ENCODE measurements around the gene WSCD2. TPM values are rescaled to one million over a fixed set of nuclear protein-coding genes. Genes with fewer than 3 reads are reported as not detected.

WSCD2 gene
- total RNA-seq, 4 donors from 2014 or later = under 0.01 to 1.5 (median 0.49) TPM; not detected in 1

DNA sequence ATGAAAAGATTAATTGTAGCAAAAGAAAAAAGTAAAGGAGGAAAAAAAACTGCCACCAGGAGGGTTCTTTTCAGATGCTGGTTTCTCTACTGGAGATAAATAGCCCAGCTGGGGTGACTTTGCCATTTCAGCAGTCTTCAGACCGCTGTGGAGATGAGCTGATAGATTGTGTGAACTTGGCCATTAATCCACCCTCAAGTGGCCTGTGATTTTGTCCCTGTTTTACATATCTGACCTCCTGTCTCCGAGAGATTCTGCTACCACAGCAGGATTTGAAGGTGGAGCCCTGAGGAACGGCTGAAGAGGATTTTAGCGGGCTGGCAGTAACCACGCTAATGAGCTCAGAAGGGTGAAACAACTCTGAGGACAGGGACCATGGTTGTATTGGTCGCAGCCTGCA lies 72.7 kb downstream of the WSCD2 start:
- TF ChIP-seq, protein P1, sequence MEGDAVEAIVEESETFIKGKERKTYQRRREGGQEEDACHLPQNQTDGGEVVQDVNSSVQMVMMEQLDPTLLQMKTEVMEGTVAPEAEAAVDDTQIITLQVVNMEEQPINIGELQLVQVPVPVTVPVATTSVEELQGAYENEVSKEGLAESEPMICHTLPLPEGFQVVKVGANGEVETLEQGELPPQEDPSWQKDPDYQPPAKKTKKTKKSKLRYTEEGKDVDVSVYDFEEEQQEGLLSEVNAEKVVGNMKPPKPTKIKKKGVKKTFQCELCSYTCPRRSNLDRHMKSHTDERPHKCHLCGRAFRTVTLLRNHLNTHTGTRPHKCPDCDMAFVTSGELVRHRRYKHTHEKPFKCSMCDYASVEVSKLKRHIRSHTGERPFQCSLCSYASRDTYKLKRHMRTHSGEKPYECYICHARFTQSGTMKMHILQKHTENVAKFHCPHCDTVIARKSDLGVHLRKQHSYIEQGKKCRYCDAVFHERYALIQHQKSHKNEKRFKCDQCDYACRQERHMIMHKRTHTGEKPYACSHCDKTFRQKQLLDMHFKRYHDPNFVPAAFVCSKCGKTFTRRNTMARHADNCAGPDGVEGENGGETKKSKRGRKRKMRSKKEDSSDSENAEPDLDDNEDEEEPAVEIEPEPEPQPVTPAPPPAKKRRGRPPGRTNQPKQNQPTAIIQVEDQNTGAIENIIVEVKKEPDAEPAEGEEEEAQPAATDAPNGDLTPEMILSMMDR (IDR thresholded peaks at IDR 0.05; ENCODE audit: low read depth) = no peak

GRCh38 chr12:108204117-108204987 lies 75.3 kb downstream of the WSCD2 start:
- TF ChIP-seq, protein P1 (IDR thresholded peaks at IDR 0.05; ENCODE audit: low read depth) = no peak

- TF ChIP-seq, protein P1 (IDR thresholded peaks at IDR 0.05; ENCODE audit: low read depth) = no peak
These were observed 76.8 kb downstream of the WSCD2 start for GRCh38 chr12:108205864-108206263.

DNA sequence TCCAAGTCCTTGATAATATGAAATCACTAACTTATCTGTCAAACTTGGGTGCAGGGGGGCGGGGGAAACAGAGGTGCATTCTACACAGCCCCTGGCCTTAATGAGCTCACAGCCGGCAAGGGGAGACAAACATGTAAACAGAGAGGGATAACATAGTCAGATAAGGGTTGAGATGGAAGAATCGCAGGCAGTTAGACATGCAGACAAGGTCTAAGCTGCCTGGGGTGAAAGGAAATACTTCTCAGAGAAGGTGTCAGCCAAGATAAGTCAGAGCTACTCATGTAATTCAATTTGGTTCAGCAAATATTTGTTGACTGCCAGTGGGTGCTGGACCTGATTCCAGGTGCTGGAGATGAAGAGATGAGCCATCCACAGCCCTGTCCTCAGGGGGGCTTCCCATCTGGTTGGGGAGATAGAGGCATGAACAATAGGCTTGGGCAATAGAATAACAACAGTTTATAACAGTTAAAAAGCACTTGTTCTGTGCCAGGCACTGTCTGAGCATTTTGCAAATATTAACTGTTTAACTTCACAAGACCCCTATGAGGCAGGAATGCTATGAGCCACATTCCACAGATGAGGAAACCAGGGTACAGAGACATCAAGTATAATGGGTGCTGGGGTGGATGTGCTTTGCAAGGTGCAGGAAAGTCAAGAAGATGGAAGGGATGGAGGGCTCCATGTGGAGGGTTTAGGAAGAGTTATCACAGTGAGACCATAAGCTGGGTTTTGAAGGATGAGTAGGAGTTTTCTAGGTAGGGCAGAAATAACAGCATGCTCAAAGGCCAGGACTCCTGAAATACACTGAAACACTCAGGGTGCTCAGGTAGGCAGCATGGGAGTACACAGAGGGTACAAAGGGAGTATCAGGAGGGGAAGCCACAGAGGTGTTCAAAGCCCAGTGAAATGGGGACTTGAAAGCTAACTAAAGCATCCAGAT lies 79.0 kb downstream of the WSCD2 start:
- TF ChIP-seq, protein P1 (IDR thresholded peaks at IDR 0.05; ENCODE audit: low read depth) = no peak

GRCh38 chr12:108210001-108210400 lies 80.9 kb downstream of the WSCD2 start:
- TF ChIP-seq, protein P1 (IDR thresholded peaks at IDR 0.05; ENCODE audit: low read depth) = no peak

DNA sequence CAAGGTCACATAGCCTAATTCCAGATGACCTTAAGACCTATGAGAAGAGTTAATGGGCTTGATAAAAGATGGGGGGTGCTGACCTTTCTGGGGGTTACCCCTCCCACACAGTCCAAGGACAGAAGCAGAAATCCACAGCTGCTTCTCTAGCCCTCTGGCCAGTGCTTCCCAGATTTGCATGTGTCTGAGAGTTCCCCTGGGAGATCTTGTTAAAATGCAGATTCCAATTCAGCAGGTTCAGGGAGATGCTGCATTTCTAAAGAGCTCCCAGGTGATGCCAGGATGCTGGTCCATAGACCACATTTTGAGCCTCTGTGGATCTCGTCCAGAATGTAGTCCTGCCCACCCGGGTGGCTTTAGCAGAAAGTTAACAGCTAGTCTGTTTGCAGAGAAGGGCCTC lies 82.1 kb downstream of the WSCD2 start:
- TF ChIP-seq, protein P1 (IDR thresholded peaks at IDR 0.05; ENCODE audit: low read depth) = no peak
